GM12891 (cell line): ENCODE data around the gene ANO2.

Source experiments
- DNase-seq: peaks from one replicate; pipeline ENCODE4 v3.0.0; 2011; ENCODE audit warnings: low spot score; ENCODE audit not compliant: insufficient read length
- FAIRE-seq: peaks from 2 replicates; lab custom pipeline; 2011; peaks lifted over from hg19 to GRCh38; lab: Jason Lieb, UNC
- PAX5 ChIP-seq: IDR thresholded peaks from 2 replicates; pipeline ENCODE4 v1.6.1; 2011; ENCODE audit warnings: low read length, moderate library complexity, mild to moderate bottlenecking; ENCODE audit not compliant: insufficient read depth, severe bottlenecking
- POLR2A ChIP-seq: IDR thresholded peaks from 2 replicates; pipeline ENCODE4 v1.6.1; 2011; ENCODE audit warnings: low read depth, low read length, control low read depth
- POLR2AphosphoS5 ChIP-seq: IDR thresholded peaks from 2 replicates; pipeline ENCODE4 v1.6.1; 2011; ENCODE audit warnings: low read depth, low read length, control low read depth
- POU2F2 ChIP-seq: IDR thresholded peaks from 2 replicates; pipeline ENCODE4 v1.6.1; 2011; ENCODE audit warnings: low read depth, mild to moderate bottlenecking, control low read depth, low read length, moderate library complexity
- SPI1 ChIP-seq: IDR thresholded peaks from 2 replicates; pipeline ENCODE4 v1.6.1; 2011; ENCODE audit warnings: low read depth, low read length, control low read depth
- TAF1 ChIP-seq: IDR thresholded peaks from 2 replicates; pipeline ENCODE4 v1.6.1; 2011; ENCODE audit warnings: low read depth, low read length, control low read depth

Gene ANO2

GRCh38 chr12:5964913-5965900 is 20.1 kb upstream of the ANO2 start:
- FAIRE-seq, result no peak
- TF ChIP-seq POLR2AphosphoS5, result no peak
- no peak for TF ChIP-seq POU2F2
- TF ChIP-seq TAF1, result no peak
- TF ChIP-seq POLR2A, result no peak
- TF ChIP-seq SPI1, result no peak
- no peak for TF ChIP-seq PAX5
- DNase-seq, result no peak

DNA sequence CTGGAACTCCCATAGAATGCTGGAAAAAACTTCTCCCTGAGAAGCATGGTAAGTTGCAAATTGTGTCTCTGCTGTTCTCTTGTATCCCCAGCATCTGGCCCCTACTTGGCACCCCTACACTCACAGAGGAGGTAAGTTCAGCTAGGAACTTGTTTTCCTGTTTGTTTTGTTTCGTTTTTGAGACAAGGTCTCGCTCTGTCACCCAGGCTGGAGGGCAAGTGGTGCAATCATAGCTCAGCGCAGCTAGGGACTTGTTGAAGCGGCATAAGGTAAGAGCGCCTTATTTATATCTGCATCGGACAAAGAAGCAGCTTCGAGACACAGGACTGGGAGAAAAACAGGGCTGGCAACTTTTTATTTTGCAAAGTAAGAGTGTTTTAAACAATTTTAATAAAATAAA is 18.5 kb upstream of the ANO2 start:
- FAIRE-seq (no peak), DNase-seq (no peak)
- no peak for TF ChIP-seq POLR2AphosphoS5
- TF ChIP-seq TAF1, result no peak
- no peak for TF ChIP-seq PAX5
- no peak for TF ChIP-seq SPI1
- no peak for TF ChIP-seq POLR2A
- TF ChIP-seq POU2F2, result no peak

GRCh38 chr12:5960783-5961182 is 15.7 kb upstream of the ANO2 start:
- no peak for TF ChIP-seq POU2F2
- TF ChIP-seq POLR2AphosphoS5, result no peak
- TF ChIP-seq SPI1, result no peak
- no peak for TF ChIP-seq PAX5
- no peak for TF ChIP-seq POLR2A
- TF ChIP-seq TAF1, result no peak

GRCh38 chr12:5956987-5957386 is 11.9 kb upstream of the ANO2 start:
- DNase-seq (no peak), FAIRE-seq (no peak)
- TF ChIP-seq PAX5, result no peak
- TF ChIP-seq SPI1, result no peak
- TF ChIP-seq POLR2AphosphoS5, result no peak
- TF ChIP-seq POU2F2, result no peak
- no peak for TF ChIP-seq TAF1
- TF ChIP-seq POLR2A, result no peak

More at GRCh38 chr12:5960783-5961182, 15.7 kb upstream of the ANO2 start:
- DNase-seq (no peak), FAIRE-seq (no peak)

DNA sequence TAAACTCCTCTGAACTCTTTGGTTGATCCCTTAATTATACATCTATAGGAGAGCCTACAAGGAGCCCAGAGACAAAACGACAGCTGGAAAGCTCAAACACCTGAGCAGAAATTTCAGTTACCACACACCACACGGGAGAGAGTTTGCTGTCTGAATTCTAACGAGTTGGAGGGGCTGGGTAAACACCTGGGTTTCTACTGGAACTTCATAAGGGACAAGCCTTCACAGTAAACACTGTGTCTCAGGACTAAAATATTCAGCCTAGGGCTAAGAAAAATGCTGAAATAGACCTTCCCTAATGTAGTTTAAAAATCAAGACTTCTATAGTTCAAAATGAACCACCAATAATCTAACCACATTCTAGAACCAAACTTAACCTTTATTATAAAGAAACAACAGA is 9.6 kb upstream of the ANO2 start:
- DNase-seq (no peak), FAIRE-seq (no peak)
- TF ChIP-seq POLR2A (no peak), PAX5 (no peak), TAF1 (no peak), POU2F2 (no peak), POLR2AphosphoS5 (no peak), SPI1 (no peak)

DNA sequence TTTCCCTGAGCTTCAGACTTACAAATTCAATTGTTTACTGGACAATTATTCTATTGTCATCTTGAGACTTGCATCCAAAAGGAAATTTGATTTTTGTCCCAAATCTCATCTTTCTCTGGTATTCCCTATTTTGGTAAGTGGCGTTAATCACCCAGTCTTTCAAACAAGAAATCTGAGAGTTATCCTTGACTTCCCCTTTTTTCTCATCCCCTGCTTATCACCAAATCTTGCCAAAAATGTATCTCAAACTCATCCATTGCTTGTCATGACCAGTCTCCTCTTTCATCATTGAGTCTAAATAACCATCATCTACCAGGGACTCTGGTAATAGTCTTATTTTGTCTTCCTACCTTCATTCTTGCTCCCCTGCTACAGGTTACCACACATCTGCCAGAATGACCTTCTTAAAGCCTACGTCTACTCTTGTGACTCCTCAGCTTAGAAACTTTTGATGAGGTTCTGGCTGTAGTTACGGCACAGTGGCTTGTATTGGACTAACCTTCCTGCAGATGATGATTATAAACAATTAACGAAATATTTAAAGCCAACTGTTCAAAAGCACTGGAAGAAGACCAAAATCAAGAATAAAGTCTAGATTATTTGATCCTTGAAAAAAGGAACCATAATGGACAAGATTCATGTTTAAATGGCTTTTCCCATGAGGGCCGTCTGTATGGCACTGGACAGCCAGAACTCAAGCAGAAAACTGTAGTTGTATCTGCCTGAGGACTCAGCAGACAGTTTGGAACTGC is 9.0 kb upstream of the ANO2 start:
- TF ChIP-seq SPI1, result 0 out of 2 replicates have a peak, but pooled peaks have one; percentile 8
- no peak for TF ChIP-seq PAX5
- DNase-seq, result no peak
- FAIRE-seq, result no peak

DNA sequence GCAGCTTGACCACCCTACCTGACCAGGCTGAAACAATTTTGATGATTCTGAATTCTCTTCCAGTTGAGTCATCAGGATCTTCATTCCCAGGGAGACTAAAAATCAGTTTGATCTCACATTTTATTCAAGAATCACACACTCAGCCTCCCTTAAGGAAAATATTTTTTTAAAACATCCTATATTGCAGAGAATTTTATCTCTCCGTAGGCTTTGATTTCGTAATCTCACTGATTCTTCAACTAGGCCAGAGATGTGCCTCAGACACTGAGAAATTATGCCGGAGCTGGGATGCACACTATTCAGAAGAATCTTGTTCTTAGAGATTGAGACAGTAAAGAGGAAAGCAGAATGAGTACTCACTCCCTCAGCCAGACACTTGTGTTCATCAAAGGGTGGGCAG is 7.0 kb upstream of the ANO2 start:
- FAIRE-seq (no peak), DNase-seq (no peak)
- TF ChIP-seq POLR2AphosphoS5 (no peak), POU2F2 (no peak), PAX5 (no peak), SPI1 (no peak)

DNA sequence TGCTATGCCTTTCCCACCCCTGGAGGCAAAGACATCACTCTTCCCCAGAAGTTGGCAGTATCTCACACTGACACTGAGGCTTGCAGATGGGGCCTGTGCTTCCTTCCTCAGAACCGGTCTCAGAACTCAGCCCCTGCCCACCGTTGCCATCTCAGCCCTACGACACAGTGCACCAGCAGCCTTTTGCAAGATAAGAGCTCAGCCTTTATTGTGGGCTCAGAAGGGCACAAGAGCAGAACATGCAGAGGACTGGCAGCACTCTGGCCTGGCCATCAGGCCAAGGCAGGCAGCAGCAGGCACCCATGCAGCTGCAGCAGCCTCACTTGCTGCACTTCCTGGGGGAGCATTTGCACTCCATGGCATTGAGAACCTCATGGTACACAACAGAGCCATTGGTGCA is 3.6 kb upstream of the ANO2 start:
- DNase-seq, result no peak
- TF ChIP-seq POLR2A (no peak), POLR2AphosphoS5 (no peak), TAF1 (no peak), SPI1 (no peak), POU2F2 (no peak), PAX5 (no peak)
- FAIRE-seq, result no peak

DNA sequence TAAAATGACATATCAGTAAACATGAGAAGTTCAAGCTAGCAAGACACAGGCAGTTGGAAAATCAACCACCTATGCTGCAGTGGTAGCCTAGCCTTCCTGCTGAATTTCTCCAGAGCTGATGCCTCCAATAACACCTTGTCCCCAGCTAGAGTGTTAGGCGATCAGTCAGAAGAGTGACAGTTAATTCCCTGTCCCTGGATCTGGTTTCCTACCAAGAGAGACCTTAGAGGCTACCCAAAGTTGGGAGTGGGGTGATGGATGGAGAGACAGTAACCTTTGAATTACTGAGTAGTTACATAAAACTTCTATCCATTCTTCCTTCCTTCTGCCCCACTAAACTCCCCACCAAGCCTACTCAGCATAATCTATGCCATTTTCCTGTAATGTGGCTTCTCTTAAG is 1.9 kb upstream of the ANO2 start:
- TF ChIP-seq POLR2AphosphoS5 (no peak), POLR2A (no peak)
- FAIRE-seq (no peak), DNase-seq (no peak)

- FAIRE-seq (no peak), DNase-seq (no peak)
- TF ChIP-seq POU2F2 (no peak), PAX5 (no peak), SPI1 (no peak), TAF1 (no peak), POLR2A (no peak), POLR2AphosphoS5 (no peak)
Measured at GRCh38 chr12:5946388-5946787, 1.3 kb upstream of the ANO2 start.
